GM21526 (cell line): ENCODE data around the gene SH3TC2.

Source experiments
- ATAC-seq: cut with Tn5 transposase; IDR thresholded peaks from one replicate; pipeline ENCODE4 v1.9.1; 2021; ENCODE audit warnings: moderate library complexity; ENCODE audit not compliant: unreplicated experiment, low FRiP score

SH3TC2 gene

GRCh38 chr5:149004559-149004958, 58.3 kb downstream of the SH3TC2 start:
- no peak for ATAC-seq

GRCh38 chr5:149002761-149003689, 59.8 kb downstream of the SH3TC2 start:
- ATAC-seq: no peak

GRCh38 chr5:149002053-149002452, 60.8 kb downstream of the SH3TC2 start:
- no peak for ATAC-seq

- ATAC-seq: no peak
Observed at GRCh38 chr5:149001162-149001561, 61.7 kb downstream of the SH3TC2 start.

- no peak for ATAC-seq
Observed at GRCh38 chr5:148999741-149000140, 63.1 kb downstream of the SH3TC2 start.

- peak; percentile 74 for ATAC-seq
Observed at GRCh38 chr5:148998174-148998797, 64.6 kb downstream of the SH3TC2 start.

- no peak for ATAC-seq
Observed at GRCh38 chr5:148996270-148996669, 66.6 kb downstream of the SH3TC2 start.

GRCh38 chr5:148995791-148996190, 67.1 kb downstream of the SH3TC2 start:
- no peak for ATAC-seq

GRCh38 chr5:148993283-148993936, 69.5 kb downstream of the SH3TC2 start:
- no peak for ATAC-seq

- no peak for ATAC-seq
Observed at GRCh38 chr5:148992265-148992664, 70.6 kb downstream of the SH3TC2 start.

GRCh38 chr5:148991566-148991965, 71.3 kb downstream of the SH3TC2 start:
- ATAC-seq: no peak

- ATAC-seq: no peak
Observed at GRCh38 chr5:148990817-148991216, 72.0 kb downstream of the SH3TC2 start.

GRCh38 chr5:148989567-148989966, 73.3 kb downstream of the SH3TC2 start:
- no peak for ATAC-seq

GRCh38 chr5:148988328-148988727, 74.5 kb downstream of the SH3TC2 start:
- no peak for ATAC-seq

- no peak for ATAC-seq
Observed at GRCh38 chr5:148986636-148987035, 76.2 kb downstream of the SH3TC2 start.

GRCh38 chr5:148984345-148984744, 78.5 kb downstream of the SH3TC2 start:
- no peak for ATAC-seq

- ATAC-seq: no peak
Observed at GRCh38 chr5:148981353-148981752, 81.5 kb downstream of the SH3TC2 start.

GRCh38 chr5:148980731-148981130, 82.1 kb downstream of the SH3TC2 start:
- no peak for ATAC-seq

GRCh38 chr5:148979083-148979723, 83.7 kb downstream of the SH3TC2 start:
- no peak for ATAC-seq

- ATAC-seq: no peak
Observed at GRCh38 chr5:148978370-148979082, 84.3 kb downstream of the SH3TC2 start.
